GM12892 (cell line): Measurements from ENCODE around the gene TUBB1.

Experiments used
- POLR2A ChIP-seq: IDR thresholded peaks from 2 replicates; pipeline ENCODE4 v1.6.1; 2011; ENCODE audit warnings: low read depth, low read length, control low read depth
- POLR2AphosphoS5 ChIP-seq: IDR thresholded peaks from 2 replicates; pipeline ENCODE4 v1.6.1; 2011; ENCODE audit warnings: low read depth, low read length, control low read depth
- TAF1 ChIP-seq: IDR thresholded peaks from 2 replicates; pipeline ENCODE4 v1.6.1; 2011; ENCODE audit warnings: low read depth, mild to moderate bottlenecking, control low read depth, low read length, borderline replicate concordance

DNA sequence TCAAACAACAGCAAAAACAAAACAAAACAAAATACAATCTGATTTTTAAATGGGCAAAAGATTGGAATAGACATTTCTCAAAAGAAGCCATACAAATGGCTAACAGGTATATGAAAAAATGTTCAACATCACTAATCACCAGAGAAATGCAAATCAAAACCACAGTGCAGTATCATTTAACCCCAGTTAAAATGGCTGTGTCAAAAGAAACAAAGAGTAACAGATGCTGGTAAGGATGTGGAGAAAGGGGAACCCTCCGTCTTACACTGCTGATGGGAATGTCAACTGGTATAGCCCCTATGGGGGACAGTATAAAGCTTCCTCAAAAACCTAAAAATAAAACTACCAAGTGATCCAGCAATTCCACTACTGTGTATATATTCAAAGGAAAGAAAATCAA, 49.1 kb upstream of the TUBB1 start:
- TF ChIP-seq POLR2A (no peak), POLR2AphosphoS5 (no peak), TAF1 (no peak)
